Epithelial cell of prostate (primary cell): ENCODE data around the gene DCDC2C.

Source experiments
- DNase-seq: peaks from one replicate; pipeline ENCODE4 v3.0.0-alpha.2; 2011; ENCODE audit warnings: low read depth, low spot score
- H3K27ac ChIP-seq: fragments of 450-650 bp; 2 replicates; pipeline ENCODE4 v1.5.1; 2017; ENCODE audit warnings: mild to moderate bottlenecking

The DCDC2C gene

GRCh38 chr2:3670941-3671340 is 32.4 kb upstream of the DCDC2C start:
- no peak overlapping the region for H3K27ac ChIP-seq
- DNase-seq: no peak

DNA sequence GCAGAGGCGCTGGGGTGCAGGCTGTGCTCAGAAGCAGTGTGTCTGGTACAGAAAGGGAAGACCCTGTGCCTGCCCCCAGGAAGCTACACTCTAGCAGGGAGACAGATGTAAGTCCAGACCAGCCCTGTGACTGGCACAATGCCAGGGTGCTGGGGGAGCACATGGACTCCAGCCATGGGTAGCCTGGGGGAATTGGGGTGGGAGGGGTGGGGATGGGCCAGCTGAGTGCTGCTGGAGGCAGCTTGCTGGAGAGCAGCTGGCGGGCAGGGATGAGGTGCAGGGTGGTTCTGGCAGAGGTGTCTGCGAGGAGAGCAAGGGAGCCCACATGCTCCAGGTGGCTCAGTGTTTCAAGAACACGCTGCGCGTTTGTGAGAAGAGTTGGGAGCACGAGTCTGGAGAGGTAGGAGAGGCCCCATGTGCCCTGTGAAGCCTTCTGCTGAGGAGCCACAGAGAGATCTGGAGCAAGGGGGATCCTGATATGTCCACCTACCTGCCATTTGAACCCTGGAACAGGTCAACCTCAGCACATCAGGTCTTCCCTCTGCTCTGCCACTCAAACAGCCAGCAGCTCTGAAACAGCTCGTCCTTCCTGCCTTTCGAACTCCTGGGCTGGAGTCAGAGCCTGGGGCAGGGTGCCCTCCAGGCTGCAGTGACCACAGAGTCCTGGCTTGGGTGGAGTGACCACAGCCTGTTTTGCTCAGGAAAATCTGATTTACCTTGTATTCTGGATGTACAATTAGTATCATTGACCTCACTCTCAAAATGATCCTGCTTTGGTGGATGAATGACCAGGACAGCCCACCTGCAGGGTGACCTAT is 30.3 kb upstream of the DCDC2C start:
- no peak overlapping the region for H3K27ac ChIP-seq
- DNase-seq: no peak

GRCh38 chr2:3674066-3674845 is 29.1 kb upstream of the DCDC2C start:
- no peak overlapping the region for H3K27ac ChIP-seq
- DNase-seq: no peak

GRCh38 chr2:3675687-3676086 is 27.7 kb upstream of the DCDC2C start:
- H3K27ac ChIP-seq: no peak overlapping the region
- no peak for DNase-seq

- H3K27ac ChIP-seq: no peak overlapping the region
- no peak for DNase-seq
Measured at GRCh38 chr2:3677436-3677835, 25.9 kb upstream of the DCDC2C start.

DNA sequence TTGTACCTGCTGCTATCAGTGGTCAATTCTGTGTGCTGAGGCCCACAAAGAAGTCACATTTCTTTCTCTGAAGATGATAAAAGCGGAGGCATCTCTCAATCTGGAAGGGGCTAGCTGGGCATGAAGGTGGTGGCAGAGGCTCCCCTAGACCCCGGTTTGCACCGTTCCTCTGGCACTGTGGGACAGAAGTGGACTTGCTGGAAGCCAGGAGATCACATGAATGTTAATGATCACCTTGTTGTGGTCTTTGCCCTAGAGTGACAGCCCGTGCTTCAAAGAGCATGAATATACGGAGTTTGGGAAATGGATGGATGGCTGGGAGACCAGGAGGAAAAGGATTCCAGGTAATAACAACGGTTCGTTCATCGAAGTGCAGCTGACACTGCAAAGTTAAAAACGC is 25.2 kb upstream of the DCDC2C start:
- no peak overlapping the region for H3K27ac ChIP-seq
- no peak for DNase-seq

- no peak overlapping the region for H3K27ac ChIP-seq
- no peak for DNase-seq
Measured at GRCh38 chr2:3679180-3679579, 24.2 kb upstream of the DCDC2C start.

DNA sequence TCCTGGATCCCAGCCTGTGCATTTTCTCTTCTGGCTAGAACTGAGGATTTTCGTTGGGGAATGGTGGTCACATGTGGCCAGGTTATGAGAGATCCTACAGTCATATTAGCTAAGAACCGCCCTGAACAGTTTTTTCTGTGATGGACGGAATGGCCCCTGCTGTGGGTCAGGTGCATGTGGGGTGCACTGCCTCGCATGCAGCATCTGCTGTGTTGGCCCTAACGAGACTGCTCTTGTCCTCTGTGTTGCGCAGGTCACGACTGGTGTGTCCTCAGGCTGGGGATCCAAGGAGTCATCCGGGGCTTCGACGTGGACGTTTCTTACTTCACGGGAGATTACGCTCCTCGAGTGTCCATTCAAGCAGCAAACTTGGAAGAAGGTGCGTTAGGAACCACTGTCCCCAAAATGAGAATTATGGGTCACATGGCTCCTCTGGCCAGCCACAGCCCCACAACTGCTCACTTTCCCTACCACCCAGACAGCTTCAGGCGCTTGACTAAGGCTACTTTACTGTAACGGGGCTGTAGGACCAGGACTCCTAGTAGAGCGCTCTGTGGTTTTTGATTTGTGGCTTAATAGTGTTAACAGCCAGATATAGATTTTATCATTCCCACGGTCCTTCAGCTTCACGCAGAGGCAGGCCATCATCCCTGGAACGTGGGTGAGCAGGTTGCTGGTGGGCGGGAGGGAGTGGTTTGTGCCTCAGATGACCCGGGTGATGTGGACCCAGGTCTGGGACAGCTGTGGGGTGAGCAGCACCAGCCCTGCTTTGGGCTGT is 23.6 kb upstream of the DCDC2C start:
- no peak overlapping the region for H3K27ac ChIP-seq
- no peak for DNase-seq

DNA sequence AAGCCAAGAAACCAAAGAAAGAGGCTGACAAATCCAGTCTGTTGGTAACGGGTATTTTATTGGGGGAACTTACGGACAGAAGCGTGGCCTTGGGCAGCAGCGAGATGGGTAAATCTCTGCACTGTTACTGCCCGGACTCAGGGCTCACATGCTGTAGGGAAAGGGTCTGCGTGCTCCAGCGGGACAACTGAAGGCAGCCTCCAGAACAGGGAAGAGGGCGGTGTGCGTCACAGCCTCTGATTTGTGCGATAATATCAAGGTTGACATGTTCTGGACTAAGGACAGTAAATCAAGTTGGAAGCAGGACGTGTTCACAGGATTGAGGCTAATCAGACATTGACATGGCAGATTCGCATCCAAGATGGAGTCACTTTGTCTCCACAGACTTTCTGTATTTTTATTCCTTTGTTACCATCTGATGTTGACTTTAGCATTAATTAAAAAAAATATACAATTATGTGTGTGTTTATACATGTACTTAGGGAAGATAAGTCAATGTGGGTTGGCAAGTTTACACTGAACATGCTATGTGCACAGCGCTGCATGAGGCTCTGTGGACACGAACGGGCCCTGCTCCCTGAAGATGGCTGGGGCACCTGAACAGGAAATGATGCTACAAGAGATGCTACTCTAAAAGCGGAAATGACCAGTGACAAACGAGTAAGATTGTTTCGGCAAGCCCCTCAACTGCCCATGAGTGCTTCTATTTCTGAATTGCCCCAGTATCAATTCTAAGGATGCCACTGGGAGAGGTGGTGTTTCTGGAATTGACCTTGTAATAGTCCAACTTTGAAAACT is 22.6 kb upstream of the DCDC2C start:
- DNase-seq: no peak
- H3K27ac ChIP-seq: no peak overlapping the region

- no peak for DNase-seq
Measured at GRCh38 chr2:3681625-3682024, 21.8 kb upstream of the DCDC2C start.

GRCh38 chr2:3682811-3683210 is 20.6 kb upstream of the DCDC2C start:
- H3K27ac ChIP-seq: no peak overlapping the region
- DNase-seq: no peak

More at GRCh38 chr2:3681625-3682024, 21.8 kb upstream of the DCDC2C start:
- no peak overlapping the region for H3K27ac ChIP-seq

GRCh38 chr2:3683748-3684454 is 19.5 kb upstream of the DCDC2C start:
- no peak for DNase-seq
- no peak overlapping the region for H3K27ac ChIP-seq

DNA sequence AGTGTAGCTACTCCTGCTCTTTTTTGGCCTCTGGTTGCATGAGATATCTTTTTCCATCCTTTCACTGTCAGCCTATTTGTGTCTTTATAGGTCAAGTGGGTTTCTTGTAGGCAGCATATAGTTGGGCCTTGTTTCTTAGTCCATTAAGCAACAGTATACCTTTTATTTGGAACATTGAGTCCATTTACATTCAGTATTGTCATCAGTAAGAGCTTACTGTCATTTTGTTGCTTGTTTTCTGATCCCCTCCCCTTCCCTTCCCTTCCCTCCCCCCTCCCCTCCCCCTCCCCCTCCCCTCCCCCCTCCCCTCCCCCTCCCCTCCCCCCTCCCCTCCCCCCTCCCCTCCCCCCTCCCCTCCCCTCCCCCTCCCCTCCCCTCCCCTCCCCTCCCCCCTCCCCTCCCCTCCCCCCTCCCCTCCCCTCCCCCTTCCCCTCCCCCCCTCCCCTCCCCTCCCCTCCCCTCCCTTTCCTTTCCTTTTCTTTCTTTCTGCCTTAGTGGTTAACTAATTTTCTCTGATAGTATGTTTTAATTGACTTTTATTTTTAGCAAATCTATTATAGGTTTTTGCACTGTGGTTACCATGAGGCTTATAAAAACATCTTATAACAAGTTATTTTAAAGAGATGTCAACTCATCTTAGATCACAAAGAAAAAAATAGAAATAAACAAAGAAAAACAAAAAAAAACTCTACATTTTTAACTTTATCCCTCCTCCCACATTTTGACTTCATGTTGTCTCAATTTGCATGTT is 13.2 kb upstream of the DCDC2C start:
- DNase-seq: no peak
- H3K27ac ChIP-seq: no peak overlapping the region

- H3K27ac ChIP-seq: no peak overlapping the region
- no peak for DNase-seq
Measured at GRCh38 chr2:3692375-3692774, 11.0 kb upstream of the DCDC2C start.

- no peak overlapping the region for H3K27ac ChIP-seq
- DNase-seq: no peak
Measured at GRCh38 chr2:3696545-3696944, 6.8 kb upstream of the DCDC2C start.

DNA sequence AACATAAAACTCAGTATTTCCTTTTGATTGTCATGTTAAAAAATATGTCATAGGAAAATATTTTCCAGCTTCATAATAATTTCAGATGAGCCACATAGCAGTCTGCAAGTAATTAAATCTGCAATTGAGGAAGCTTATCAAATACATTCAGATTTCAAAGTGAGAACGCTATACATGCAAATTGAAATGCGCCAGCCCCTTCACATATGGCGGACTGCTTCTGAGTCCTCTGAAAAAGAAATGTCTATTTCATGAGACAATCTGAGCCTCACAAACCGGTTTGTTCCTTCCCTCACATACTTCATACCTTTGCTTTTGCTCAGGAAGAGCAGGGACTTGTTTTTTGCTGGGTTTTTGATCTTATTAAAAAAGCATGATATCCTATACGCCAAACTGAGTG is 2.3 kb upstream of the DCDC2C start:
- DNase-seq: no peak
- no peak overlapping the region for H3K27ac ChIP-seq

DNA sequence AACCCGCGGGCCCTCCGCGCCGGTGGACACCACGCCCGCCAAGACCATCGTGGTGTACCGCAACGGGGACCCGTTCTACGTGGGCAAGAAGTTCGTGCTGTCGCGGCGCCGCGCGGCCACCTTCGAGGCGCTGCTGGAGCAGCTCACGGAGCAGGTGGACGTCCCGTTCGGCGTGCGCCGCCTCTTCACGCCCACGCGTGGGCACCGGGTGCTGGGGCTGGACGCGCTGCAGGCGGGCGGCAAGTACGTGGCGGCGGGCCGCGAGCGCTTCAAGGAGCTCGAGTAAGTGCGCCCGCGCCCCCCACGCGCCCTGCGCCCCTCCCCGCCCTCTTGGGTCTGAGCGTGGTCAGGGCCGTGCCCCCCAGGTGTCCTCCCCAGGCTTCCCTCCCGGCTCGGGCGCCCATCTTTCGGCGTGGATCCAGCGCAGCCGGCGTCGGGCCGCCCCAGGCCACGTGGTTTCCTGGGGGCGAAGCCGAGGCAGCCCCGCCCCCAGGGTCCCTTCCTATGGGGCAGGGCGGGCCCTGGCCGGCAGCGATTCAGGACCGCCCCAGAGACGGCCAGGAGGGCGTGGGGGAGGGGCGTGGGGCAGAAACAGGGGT is 481 bp downstream of the DCDC2C start:
- DNase-seq: no peak
- no peak overlapping the region for H3K27ac ChIP-seq

GRCh38 chr2:3704692-3705091 is 1.3 kb downstream of the DCDC2C start:
- no peak overlapping the region for H3K27ac ChIP-seq
- no peak for DNase-seq
